Stimulated activated CD4-positive, alpha-beta T cell treated with anti-CD3 and anti-CD28 coated beads, TNF-alpha, amount 100 ng/mL, for 1 hour (primary cell): Measurements from ENCODE around the gene ELAC1.
"Not testable (repeated sequence)": the region's sequence is repeated elsewhere in the genome, so short reads cannot be mapped to it uniquely, and the experiment has no call there.

Experiments used
- DNase-seq, 3 donors: peaks; one replicate each; pipeline ENCODE4 v3.0.0-alpha.2; 2020; ENCODE audit warnings: low read depth in 3 of 3, low spot score in 1 of 3

ELAC1 gene

DNA sequence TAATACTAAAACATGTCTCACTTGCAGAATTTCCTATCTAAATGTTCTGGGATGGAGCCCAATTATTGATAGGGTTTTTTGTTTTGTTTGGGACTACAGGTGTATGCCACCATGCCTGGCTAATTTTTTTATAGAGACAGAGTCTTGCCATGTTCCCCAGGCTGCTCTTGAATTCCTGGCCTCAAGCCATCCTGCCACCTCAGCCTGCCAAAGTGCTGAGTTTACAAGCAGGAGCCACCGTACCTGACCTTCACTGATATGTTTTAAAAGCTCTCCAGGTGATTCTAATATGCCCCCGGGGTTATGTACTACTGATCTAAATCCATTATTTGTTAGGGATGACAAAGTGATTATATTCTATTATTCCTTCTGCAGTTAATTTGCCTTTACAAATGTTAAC, 2.2 kb downstream of the ELAC1 start:
- DNase-seq: no peak

DNA sequence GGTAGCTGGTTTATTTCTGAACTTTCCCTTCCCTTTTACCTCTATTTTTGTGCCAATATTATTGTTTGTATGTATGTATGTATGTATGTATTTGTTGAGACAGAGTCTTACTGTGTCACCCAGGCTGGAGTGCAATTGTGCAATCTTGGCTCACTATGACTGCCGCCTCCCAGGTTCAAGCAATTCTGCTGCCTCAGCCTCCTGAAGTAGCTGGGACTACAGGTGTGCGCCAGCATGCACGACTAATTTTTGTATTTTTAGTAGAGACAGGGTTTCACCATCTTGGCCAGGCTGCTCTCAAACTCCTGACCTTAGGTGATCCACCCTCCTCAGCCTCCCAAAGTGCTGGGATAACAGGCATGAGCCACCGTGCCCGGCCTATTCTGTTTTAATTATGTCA, 4.6 kb downstream of the ELAC1 start:
- not testable (repeated sequence) for DNase-seq

- DNase-seq: no peak
Observed at GRCh38 chr18:50973367-50974126, 5.7 kb downstream of the ELAC1 start.

DNA sequence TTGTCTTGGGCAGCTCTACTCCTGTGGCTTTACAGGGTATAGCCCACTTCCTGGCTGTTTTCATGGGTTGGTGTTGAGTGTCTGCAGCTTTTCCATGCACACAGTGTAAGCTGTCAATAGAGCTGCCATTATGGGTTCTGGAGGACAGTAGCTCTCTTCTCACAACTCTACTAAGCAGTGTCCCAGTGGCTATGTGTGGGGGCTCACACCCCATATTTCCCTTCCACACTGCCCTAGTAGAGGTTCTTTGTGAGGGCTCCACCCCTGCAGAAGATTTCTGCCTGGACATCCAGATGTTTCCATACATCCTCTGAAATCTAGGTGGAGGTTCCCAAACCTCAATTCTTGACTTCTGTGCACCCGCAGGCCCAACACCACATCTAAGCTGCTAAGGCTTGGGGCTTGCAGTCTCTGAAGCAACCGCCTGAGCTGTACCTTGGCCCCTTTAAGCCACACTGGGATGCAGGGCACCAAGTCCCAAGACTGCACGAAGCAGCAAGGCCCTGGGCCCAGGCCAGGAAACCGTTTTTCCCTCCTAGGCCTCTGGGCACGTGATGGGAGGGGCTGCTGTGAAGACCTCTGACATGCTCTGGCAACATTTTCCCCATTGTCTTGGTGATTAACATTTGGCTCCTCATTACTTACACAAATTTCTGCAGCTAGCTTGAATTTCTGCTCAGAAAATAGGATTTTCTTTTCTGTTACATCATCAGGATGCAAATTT, 9.4 kb downstream of the ELAC1 start:
- DNase-seq: no peak

- DNase-seq: no peak
Observed at GRCh38 chr18:50981381-50981780, 13.5 kb downstream of the ELAC1 start.

DNA sequence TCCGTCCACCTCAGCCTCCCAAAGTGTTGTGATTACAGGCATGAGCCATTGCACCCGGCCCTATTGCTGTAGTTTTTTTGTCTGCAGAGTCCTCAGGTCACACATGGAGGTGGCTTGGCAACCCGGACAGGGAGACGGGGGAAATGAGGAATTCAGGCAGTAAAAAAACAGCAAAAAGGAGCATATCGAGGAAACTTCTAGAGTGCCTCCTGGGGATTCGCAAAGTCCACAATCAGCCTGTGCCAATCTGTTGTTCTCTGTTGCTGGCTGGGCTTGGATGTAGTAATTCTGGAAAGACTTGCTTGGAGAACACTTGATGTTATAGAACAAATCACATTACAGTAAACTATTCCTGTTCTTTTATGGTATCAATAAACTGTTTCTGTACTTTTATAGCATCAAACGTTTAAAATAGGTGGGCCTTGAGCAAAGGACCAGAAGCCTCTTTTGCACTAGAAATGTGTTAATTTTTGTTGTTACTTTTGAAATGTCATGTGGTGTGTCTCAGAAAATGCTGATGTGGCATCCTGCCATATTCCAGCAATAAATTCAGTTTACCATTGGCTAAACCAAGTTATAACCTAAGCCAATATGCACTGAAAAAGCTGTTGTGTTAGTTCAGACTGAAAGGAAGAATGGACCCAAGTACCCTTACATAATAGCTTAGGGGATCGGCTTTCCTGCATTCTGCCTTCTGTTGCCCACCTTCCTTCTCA, 14.4 kb downstream of the ELAC1 start:
- no peak for DNase-seq

DNA sequence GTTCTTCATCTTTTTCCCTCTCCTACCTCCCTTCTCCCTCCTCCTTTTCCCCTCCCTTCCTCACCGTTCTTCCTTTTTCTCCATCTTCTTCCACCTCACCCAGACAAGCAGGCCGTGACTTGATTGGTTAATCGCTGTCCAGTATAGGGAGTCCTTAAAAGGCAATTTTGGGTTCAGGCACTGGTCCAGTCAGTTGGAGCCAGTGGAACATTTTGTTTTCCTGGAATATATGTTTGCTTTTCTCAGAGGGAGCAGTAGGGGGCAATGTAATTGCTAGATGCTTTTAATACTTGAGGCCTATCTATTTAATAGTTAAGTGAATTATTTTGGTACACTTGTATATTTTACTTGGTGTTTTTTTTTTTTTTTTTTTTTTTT, 15.0 kb downstream of the ELAC1 start:
- no peak for DNase-seq

DNA sequence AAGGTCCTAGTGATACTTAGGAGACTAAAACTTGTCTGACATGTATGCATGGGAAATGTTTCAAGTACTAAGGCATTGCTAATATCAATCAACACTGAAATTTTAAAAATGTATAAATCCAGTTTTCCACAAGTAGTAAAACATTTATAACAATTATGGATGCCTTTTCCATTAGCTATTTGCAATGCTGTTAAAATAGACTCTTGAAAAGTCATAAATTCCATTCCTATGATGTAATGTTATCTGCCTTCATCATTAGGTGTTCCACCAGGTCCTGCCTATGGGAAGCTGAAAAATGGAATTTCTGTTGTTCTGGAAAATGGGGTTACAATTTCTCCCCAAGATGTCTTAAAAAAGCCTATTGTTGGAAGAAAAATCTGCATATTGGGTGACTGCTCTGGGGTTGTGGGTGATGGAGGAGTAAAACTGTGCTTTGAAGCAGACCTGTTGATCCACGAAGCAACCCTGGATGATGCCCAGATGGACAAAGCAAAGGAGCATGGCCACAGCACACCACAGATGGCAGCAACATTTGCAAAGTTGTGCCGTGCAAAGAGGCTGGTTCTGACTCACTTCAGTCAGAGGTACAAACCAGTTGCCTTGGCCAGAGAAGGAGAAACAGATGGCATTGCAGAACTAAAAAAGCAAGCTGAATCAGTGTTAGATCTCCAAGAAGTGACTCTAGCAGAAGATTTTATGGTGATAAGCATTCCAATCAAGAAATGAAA, 18.7 kb downstream of the ELAC1 start:
- no peak for DNase-seq

DNA sequence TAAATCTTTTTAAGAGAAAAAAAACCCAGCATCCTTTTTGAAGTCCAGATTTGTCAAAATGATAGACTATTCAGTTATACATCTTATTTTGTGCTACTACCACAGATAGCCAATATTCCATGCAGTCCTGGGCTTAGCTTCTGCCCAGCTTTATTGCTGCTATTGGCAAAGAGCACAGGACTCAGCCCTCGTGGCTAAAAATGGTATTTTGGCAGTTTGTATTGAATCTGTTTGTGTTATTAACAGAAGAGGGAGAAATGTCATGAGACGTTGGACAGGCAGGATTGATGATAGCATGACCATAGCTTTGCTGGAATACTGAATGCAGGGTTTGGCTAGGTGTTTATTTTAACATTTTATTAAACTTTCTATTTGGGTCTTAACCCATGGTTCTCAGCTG, 19.4 kb downstream of the ELAC1 start:
- DNase-seq: no peak

DNA sequence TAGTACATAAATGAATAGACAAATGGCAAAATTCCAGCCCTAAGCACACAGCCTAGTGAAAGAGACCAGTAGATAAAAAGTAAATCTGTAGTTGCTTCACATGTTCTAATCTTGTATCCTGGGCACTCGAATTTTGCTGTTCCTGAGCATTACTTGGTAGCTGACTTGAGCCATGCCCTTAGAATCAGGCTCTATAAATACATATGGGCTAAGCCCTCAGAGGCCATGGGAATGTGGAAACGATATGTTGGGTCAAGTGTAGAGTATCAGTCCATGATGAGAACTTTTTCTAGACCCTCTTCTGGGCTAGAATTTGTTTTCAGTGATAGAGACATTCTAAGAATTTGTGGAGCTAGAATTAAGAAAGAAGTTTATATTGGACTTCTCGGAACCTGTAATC, 21.9 kb downstream of the ELAC1 start:
- DNase-seq: no peak

GRCh38 chr18:50992351-50992762, 24.5 kb downstream of the ELAC1 start:
- DNase-seq: no peak

DNA sequence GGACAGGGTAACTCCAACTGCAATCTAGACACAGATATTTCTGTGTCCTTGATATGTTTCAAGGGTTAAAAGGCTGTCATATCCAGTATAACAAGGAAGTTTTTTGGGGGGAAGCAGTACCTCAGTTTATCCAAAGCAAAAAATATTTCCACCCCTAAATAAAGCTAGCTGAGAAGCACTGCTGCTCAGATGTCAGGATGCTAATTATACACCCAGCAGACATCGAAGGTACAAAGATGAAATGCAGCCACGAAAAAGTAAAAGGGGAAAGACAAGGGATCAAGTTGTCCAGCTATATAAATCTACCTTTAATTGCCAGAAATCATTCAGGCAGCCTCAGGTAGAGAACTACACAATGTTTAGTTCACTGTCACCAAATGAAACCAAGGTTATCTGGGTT, 26.2 kb downstream of the ELAC1 start:
- DNase-seq: no peak

- not testable (repeated sequence) for DNase-seq
Observed at GRCh38 chr18:51003174-51003573, 35.3 kb downstream of the ELAC1 start.

GRCh38 chr18:51006061-51006818, 38.4 kb downstream of the ELAC1 start:
- DNase-seq: no peak

DNA sequence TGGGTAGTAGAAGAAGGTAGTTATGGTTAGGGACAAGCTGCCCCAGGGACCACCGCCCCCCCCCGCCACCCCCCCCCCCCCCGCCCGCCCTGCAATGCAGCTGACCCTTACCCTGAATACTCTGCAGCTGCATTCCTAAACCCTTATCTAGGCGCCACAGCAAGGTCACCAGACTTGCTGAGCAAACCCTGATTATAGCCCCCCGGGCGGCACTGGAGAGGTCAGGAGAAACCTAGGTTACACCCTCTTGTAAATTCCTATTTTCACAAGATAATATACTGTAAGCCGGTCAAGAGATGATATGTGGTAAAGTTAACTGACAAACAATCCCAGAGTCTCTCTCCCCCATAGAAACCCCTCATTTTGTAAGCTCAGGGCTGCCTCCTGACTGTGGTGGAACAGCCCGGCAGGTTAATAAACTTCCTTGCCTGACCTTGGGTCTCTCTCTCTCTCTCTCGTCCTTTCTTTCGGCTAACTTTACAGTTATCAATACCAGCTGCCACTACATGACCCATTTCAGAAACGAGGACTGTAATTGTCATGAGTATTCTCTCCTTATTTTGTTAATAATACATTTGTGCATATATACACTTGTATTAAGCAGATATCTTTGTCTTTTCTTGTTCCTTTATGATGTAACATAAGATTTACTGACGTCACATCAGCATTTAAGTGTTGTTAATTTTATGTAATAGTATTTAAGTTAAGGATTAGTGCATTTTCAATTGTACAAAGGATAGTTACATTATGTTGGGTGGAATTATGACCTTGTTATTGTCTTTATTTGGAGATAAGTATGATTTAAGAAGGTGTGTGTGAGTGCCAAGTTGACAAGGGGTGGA, 39.3 kb downstream of the ELAC1 start:
- DNase-seq: no peak

DNA sequence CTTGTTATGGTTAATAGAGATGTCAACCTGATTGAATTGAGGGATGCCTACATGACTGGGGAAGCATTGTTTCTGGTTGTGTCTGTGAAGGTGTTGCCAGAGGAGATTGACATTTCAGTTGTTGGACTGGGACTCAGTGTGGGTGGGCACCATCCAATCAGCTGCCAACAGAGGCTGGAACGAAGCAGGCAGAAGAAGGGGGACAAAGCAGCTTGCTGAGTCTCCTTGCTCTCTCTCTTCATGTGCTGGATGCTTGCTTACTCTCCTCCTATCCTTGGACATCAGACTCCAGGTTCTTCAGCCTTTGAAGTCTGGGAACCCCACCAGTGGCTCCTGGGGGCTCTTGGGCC, 39.9 kb downstream of the ELAC1 start:
- DNase-seq: no peak

DNA sequence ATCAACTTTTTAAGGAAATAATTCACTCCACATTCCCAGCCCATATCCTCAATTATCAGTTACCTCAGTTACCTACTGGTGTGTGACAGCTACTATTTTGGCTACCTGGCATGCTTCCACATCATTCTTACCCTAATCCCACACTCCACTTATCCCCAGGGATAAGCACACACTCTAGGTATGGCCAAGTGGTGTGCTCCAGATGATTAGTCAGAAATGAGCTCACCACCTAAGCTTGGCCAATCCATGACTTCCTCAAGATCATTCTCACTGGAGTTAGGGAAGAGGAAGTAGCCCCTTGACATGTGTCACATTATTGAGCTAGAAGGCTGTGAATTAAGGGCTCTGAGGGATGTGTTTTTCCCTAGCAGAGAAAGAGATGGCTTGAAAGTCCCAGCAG, 41.2 kb downstream of the ELAC1 start:
- DNase-seq: no peak

GRCh38 chr18:51010218-51010617, 42.4 kb downstream of the ELAC1 start:
- no peak for DNase-seq

DNA sequence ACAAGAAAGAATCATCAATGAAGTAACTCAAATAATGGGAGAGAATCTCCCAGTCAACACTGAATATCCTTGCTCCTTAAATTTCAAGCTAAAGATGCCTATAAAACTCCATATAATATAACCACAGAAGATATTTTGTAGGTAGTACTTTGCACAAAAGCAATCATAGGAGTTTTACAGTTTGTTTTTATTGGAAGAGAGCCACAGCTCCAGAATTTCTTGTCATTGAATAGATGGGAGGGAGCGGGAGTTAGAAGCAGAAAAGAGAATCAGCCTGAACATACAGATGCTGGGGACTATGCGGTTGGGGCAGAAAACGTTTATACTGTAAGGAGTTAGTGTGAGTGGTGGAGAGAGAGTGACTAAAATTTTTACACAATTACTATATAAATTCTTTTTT, 43.9 kb downstream of the ELAC1 start:
- DNase-seq: no peak

DNA sequence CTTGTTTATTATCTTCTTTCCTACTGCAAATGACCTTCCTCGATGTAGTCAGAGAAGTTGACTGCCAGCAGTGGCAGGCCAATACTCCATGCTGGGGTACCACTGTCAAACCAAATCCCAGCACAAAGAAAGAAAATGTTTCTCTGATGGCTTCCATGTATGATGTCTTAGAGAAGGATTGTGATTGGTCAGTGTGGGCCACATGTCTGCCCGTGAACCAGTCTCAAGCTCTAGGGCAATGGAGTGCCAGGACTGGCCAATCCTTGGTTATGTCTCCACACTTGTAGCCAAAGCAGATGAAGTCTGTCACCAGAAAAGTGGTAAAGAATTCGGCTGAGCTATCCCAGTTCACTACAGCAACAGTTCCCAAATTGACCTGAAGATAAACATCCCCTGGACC, 44.6 kb downstream of the ELAC1 start:
- no peak for DNase-seq
